ENCODE data around the gene ZNF407.

ZNF407 gene

DNA sequence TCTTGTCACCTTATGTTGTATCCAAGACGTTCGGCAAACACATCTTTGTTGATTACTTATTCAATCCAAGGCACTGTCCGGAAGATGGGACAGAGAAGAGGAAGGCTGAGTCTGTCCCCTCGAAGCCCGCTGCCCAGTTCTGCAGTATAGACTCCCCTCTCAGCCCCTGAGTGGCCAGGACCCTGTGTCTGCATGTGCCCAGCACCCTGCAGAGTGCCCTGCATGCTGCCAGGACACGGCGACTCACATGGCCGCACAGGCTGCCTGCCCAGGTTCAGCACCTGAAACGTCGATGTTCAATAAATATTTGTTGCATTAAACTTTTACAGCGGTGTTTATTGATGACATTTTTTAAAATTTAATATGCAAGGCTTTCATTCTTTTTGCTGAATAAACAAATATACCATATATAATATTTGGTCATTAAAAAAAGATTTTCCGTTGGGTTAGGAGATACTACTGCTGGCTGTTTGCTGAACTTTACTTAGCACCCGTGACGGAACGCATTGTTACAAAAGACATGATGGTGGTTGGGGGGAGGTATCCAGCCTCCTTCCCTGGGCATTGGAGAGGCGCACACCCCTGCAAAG, 464.7 kb downstream of the ZNF407 start:
- no peak overlapping the region for H3K27ac ChIP-seq
- TF ChIP-seq, protein P1, sequence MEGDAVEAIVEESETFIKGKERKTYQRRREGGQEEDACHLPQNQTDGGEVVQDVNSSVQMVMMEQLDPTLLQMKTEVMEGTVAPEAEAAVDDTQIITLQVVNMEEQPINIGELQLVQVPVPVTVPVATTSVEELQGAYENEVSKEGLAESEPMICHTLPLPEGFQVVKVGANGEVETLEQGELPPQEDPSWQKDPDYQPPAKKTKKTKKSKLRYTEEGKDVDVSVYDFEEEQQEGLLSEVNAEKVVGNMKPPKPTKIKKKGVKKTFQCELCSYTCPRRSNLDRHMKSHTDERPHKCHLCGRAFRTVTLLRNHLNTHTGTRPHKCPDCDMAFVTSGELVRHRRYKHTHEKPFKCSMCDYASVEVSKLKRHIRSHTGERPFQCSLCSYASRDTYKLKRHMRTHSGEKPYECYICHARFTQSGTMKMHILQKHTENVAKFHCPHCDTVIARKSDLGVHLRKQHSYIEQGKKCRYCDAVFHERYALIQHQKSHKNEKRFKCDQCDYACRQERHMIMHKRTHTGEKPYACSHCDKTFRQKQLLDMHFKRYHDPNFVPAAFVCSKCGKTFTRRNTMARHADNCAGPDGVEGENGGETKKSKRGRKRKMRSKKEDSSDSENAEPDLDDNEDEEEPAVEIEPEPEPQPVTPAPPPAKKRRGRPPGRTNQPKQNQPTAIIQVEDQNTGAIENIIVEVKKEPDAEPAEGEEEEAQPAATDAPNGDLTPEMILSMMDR (conservative IDR thresholded peaks at IDR 0.05): no peak

DNA sequence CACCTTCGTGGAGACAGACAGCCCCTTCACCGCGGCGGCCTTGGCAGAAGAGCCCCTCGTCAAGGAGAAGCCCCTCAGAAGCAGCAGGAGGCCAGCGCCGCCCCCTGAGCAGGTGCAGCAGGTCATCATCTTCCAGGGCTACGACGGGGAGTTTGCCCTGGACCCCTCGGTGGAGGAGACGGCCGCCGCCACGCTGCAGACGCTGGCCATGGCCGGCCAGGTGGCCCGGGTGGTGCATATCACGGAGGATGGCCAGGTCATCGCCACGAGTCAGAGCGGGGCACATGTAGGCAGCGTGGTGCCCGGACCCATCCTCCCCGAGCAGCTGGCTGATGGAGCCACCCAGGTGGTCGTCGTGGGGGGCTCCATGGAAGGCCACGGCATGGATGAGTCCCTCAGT, 465.5 kb downstream of the ZNF407 start:
- TF ChIP-seq, protein P1 (conservative IDR thresholded peaks at IDR 0.05): no peak

DNA sequence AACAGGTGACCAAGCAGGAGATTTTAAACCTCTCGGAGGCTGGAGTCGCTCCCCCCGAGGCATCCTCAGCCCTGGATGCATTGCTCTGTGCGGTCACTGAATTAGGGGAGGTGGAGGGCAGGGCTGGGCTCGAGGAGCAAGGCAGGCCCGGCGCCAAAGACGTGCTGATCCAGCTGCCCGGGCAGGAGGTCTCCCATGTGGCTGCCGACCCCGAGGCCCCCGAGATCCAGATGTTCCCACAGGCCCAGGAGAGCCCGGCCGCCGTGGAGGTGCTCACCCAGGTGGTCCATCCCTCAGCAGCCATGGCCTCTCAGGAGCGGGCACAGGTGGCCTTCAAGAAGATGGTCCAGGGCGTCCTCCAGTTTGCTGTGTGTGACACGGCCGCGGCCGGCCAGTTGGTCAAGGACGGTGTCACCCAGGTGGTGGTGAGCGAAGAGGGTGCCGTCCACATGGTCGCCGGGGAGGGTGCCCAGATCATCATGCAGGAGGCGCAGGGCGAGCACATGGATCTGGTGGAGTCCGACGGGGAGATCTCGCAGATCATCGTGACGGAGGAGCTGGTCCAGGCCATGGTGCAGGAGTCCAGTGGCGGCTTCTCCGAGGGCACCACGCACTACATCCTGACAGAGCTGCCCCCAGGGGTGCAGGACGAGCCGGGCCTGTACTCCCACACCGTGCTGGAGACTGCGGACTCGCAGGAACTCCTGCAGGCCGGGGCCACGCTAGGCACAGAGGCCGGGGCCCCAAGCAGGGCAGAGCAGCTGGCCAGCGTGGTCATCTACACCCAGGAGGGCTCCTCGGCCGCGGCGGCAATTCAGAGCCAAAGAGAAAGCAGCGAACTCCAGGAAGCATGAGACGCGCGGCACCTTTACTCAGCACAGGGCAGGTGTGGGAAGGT, 466.2 kb downstream of the ZNF407 start:
- H3K27ac ChIP-seq: no peak overlapping the region
- TF ChIP-seq, protein P1 (conservative IDR thresholded peaks at IDR 0.05): no peak

More for the DNA sequence above, 465.5 kb downstream of the ZNF407 start:
- H3K27ac ChIP-seq: no peak overlapping the region

DNA sequence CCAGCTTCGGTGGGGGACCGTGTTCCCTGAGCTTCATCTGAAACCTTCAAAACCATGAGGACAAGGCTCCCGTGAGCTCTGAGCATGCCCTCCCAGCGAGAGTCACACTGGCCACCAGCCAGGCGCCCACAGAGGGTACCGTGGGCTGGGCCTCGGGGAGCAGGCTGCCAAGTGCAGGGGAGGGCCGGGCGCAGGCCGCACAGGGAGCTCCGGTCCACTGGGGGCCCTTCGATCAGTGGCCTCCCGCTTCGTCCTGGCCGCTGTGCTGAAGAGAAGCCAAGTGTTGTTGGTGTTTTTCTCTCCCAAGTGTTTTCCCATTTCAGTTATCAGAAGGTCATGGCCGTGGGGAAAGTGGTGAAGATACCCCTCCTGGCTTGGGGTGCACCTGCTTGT, 466.8 kb downstream of the ZNF407 start:
- no peak overlapping the region for H3K27ac ChIP-seq
- TF ChIP-seq, protein P1 (conservative IDR thresholded peaks at IDR 0.05): no peak

DNA sequence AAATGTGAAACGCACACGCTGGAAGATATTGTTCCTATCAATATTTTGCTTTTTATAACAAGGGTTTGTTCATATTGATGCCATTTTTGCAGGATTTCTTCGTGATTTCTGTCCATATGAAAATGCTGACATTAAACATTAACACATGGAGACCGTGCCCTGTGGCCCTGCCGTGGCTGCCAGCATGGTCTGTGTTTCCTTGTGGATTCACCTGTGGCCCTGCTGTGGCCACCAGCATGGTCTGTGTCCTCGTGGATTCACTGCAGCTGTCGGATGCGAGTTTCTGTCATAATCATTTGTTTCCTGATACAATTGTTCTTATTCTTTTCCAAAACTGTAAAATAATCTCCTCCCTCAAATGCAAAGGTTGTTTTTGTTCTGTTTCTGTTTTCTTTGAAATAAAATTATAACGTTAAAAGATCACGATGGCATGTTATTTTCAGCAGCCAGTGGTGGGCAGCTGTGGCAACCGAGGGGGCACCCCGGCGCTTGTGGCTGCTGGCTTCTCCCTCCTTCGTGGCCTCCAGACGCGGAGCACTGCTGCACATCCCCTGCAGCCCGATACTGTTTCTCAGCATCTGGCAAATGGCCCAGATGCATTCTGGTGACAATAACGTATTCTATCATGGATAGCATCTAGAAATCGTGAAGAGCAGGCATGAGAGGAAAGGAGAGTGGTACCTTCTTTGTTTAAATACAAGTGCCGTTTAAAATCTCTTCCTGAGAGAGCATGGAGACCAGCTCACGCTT, 467.8 kb downstream of the ZNF407 start:
- TF ChIP-seq, protein P1 (conservative IDR thresholded peaks at IDR 0.05): no peak
- H3K27ac ChIP-seq: no peak overlapping the region

DNA sequence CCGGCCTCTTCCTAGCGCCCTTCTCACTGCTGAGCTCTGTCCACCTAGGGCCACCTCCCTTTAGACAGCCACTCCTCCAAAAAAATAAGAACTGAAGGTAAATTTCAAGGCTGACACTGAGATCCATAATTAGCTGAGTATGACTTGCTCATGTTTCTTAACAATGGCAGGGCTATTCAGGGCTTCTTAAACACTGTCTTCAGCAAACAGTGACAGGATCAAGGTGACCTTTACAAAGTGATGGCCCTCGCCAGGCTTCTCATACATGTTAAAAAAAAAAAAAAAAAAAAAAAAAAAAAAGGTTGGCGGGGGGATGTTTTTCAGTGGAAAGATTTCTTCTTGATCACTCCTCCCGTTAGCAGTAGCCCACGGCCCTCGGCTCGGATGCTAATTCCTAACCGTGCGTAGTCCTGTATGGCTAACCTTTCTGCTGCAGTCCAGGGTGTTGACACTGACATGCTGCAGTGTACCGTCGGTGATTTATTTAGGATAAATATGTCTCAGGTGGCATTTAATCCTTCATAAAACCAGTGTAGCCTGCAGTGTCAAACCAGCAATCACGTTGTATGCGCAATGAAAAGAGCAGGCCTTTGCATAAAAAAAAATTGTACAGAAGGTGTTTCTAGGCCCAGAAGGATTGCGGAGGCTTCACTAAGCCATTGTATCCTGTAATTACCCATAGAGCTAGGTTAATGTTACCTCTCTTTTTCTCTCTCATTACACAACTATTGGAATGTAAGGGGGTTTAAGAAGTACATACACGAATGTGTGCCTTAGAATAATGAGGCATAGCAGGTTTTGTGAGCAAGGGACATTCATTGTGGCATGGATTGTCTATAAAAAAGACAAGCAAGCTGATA, 468.6 kb downstream of the ZNF407 start:
- TF ChIP-seq, protein P1 (conservative IDR thresholded peaks at IDR 0.05): no peak
- H3K27ac ChIP-seq: no peak overlapping the region
